Endothelial cell of umbilical vein (primary cell): ENCODE results near the gene ZMAT5. TPM values are rescaled to one million over a fixed set of nuclear protein-coding genes. Genes with fewer than 3 reads are reported as not detected.

Experiments used
- BruUV-seq: library from RNA; stranded (reverse); fragments of 400-500 nt; replicated peaks from 2 replicates; lab custom pipeline; 2021; lab: Mats Ljungman, UMichigan
- CTCF ChIA-PET: fragments of 300-600, 350-600 bp; sonication (Branson Sonifier 250); formaldehyde crosslinking; loops from one replicate; lab custom pipeline; 2021; ENCODE audit warnings: antibody characterized with exemption, inconsistent platforms; lab: Charles Lee
- POLR2A ChIA-PET: fragments of 300-600, 350-600 bp; sonication (Branson Sonifier 250); formaldehyde crosslinking; loops from one replicate; lab custom pipeline; 2021; ENCODE audit warnings: antibody characterized with exemption, inconsistent platforms; lab: Charles Lee
- DNase-seq: peaks from one replicate; pipeline ENCODE4 v3.0.0-alpha.2; 2011; ENCODE audit warnings: low read depth, low spot score
- FAIRE-seq: peaks from 2 replicates; lab custom pipeline; 2011; peaks lifted over from hg19 to GRCh38; lab: Jason Lieb, UNC
- H2AFZ ChIP-seq: 2 replicates; pipeline ENCODE4 v1.6.0; 2012; ENCODE audit warnings: low read depth, low read length, control low read depth, inconsistent platforms
- H3K27ac ChIP-seq: 2 replicates; pipeline ENCODE4 v1.5.1; 2011; ENCODE audit warnings: low read depth, mild to moderate bottlenecking, control low read depth, low read length, moderate library complexity; ENCODE audit not compliant: insufficient read depth
- H3K27me3 ChIP-seq, 2 experiments: 2 replicates each; pipeline versions ENCODE4 v1.6.0 to v1.6.1; 2011; ENCODE audit warnings: low read length in 2 of 2, mixed read lengths in 1 of 2; ENCODE audit not compliant: control insufficient read depth in 2 of 2, insufficient read depth in 2 of 2
- H3K36me3 ChIP-seq, 2 experiments: 2 replicates in 1 of 2; 3 replicates in 1 of 2; pipeline ENCODE4 v1.5.1; 2011; ENCODE audit warnings: low read length in 2 of 2, mild to moderate bottlenecking in 1 of 2, moderate library complexity in 1 of 2; ENCODE audit not compliant: control insufficient read depth in 2 of 2, insufficient read depth in 2 of 2; ENCODE audit errors: extremely low read depth in 1 of 2
- H3K4me1 ChIP-seq: 3 replicates; pipeline ENCODE4 v1.5.1; 2011; ENCODE audit warnings: mild to moderate bottlenecking, low read length; ENCODE audit not compliant: control insufficient read depth, insufficient read depth; ENCODE audit errors: extremely low read depth
- H3K4me2 ChIP-seq: 2 replicates; pipeline ENCODE4 v1.6.1; 2011; ENCODE audit warnings: low read length, control low read depth, mixed read lengths; ENCODE audit not compliant: insufficient read depth
- H3K4me3 ChIP-seq, 3 experiments: fragments of 200-600 bp in 1 of 3; sonication (generic), shearing (Covaris generic) in 1 of 3; replicated peaks in 1 of 3; 2 replicates each; pipeline ENCODE4 v1.5.1; 2011 to 2016; ENCODE audit warnings: control low read depth in 3 of 3, low read length in 3 of 3, mild to moderate bottlenecking in 2 of 3, inconsistent platforms in 1 of 3, low read depth in 1 of 3, moderate library complexity in 1 of 3; ENCODE audit not compliant: insufficient read depth in 1 of 3
- H3K79me2 ChIP-seq: 2 replicates; pipeline ENCODE4 v1.6.0; 2012; ENCODE audit warnings: low read length, inconsistent platforms; ENCODE audit not compliant: control insufficient read depth, insufficient read depth
- H3K9ac ChIP-seq: replicated peaks from 2 replicates; pipeline ENCODE3; 2011; ENCODE audit warnings: low read length, control low read depth; ENCODE audit not compliant: insufficient read depth; ENCODE audit errors: extremely low read depth
- H3K9me1 ChIP-seq: replicated peaks from 3 replicates; pipeline ENCODE4 v1.6.0; 2011; ENCODE audit warnings: mild to moderate bottlenecking, low read length; ENCODE audit not compliant: control insufficient read depth, insufficient read depth; ENCODE audit errors: extremely low read depth
- H3K9me3 ChIP-seq: replicated peaks from 2 replicates; pipeline ENCODE4 v1.5.1; 2012; ENCODE audit warnings: low read length, inconsistent platforms; ENCODE audit not compliant: control insufficient read depth, insufficient read depth
- H4K20me1 ChIP-seq: replicated peaks from 2 replicates; pipeline ENCODE3; 2011; ENCODE audit warnings: mild to moderate bottlenecking, low read length; ENCODE audit not compliant: control insufficient read depth, insufficient read depth; ENCODE audit errors: extremely low read depth
- EZH2 ChIP-seq: IDR thresholded peaks from 2 replicates; pipeline ENCODE4 v1.6.1; 2012; ENCODE audit warnings: borderline replicate concordance, low read depth, mild to moderate bottlenecking, moderate library complexity, low read length, inconsistent platforms; ENCODE audit not compliant: severe bottlenecking
- JUN ChIP-seq: IDR thresholded peaks from 2 replicates; pipeline ENCODE4 v1.6.1; 2011; ENCODE audit warnings: borderline replicate concordance, low read depth; ENCODE audit not compliant: insufficient read length, insufficient read depth
- POLR2AphosphoS5 ChIP-seq: IDR thresholded peaks from 2 replicates; pipeline ENCODE4 v1.6.1; 2012; ENCODE audit warnings: low read depth, mild to moderate bottlenecking, control low read depth, low read length, moderate library complexity; ENCODE audit not compliant: insufficient read depth
- dilution Hi-C: fragments of 300-500 bp; cut with MboI; formaldehyde crosslinking; loops from one replicate; pipeline ENCODE4 v1.15.0; 2019; ENCODE audit warnings: low sequenced_read_pairs; ENCODE audit not compliant: extremely low pct_ligation_motif_present
- intact Hi-C: fragments of 100-400 bp; cut with micrococcal nuclease; formaldehyde crosslinking; loops from one replicate; pipeline ENCODE4 v1.10.0; 2022
- polyA plus RNA-seq, 4 experiments: library from polyadenylated mRNA; depleted of rRNA in 3 of 4; stranded (reverse) in 3 of 4; unstranded in 1 of 4; fragments of >200 nt; gene quantifications; 2 replicates each; pipeline versions ENCODE4 v1.2.1 to v1.2.3, GENCODE V29; 2011 to 2012; ENCODE audit warnings: missing spikeins in 1 of 4
- total RNA-seq: library from RNA; stranded (reverse); gene quantifications from 2 replicates; pipeline ENCODE4 v1.2.3, GENCODE V29; 2021
- TF ChIP-seq, protein P1 (sequence below), 2 donors: IDR thresholded peaks; 1 replicate in 1 of 2; 2 replicates in 1 of 2; pipeline ENCODE4 v1.5.1; 2011; ENCODE audit warnings: low read length in 2 of 2, mild to moderate bottlenecking in 2 of 2, moderate library complexity in 2 of 2, control low read depth in 1 of 2, inconsistent platforms in 1 of 2, low read depth in 1 of 2; ENCODE audit not compliant: insufficient read depth in 1 of 2; ENCODE audit errors: extremely low read depth in 1 of 2
- TF ChIP-seq, protein P2 (sequence below): IDR thresholded peaks from 2 replicates; pipeline ENCODE4 v1.6.1; 2011; ENCODE audit not compliant: insufficient read depth, insufficient read length

Gene ZMAT5
- total and polyA plus RNA-seq, 2 donors (not counting 3 experiments of a cell fraction or from before 2014, with no cell fraction given): 24.9 to 43.6 TPM

DNA sequence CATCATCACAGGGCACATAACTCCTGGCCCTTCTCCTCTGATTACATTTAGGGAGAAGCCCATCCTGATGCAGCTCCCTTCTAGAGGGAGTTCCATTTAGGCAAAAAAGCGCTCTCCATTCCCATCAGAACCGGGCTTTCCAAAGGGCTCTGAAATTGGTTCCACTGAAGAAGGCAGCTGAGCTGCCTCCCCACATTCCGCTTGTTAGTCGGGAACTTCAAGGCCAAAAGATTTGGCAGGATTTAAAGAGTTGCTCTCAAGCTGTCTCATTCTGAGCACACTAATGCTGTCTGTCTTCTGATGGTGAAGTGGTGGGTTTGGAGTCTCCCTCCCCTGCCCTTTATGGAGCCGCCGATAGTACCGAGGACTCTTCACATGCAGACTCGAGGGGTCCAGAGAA is 73.6 kb downstream of the ZMAT5 start:
- no peak overlapping the region for H3K27ac ChIP-seq
- intact Hi-C loops (no loop called here), dilution Hi-C loops (no loop called here)
- no peak overlapping the region for H3K4me2 ChIP-seq
- H3K4me3 ChIP-seq: no peak overlapping the region
- no peak overlapping the region for H2AFZ ChIP-seq
- DNase-seq (no peak), FAIRE-seq (no peak)
- no peaks in the 10 kb centered on the region for H3K27me3 ChIP-seq
- no peaks in the 10 kb centered on the region for H3K9me1 ChIP-seq
- CTCF ChIA-PET: interaction anchor here (1.0 to 7.0 kb wide), 6 partner anchors 9 to 396 kb away, joined by 3 to 92 read pairs (median 6); no protein-coding TSS in a partner anchor
- no peak overlapping the region for H3K9ac ChIP-seq
- H3K79me2 ChIP-seq: no peaks in the 10 kb centered on the region
- no peak for TF ChIP-seq POLR2AphosphoS5
- no peaks in the 10 kb centered on the region for H3K4me1 ChIP-seq
- POLR2A ChIA-PET: no interaction called here
- H4K20me1 ChIP-seq: no peaks in the 10 kb centered on the region
- BruUV-seq: no TSS peak
- peaks cover 5 to 27% of the 10 kb centered on the region in 2 experiments for H3K36me3 ChIP-seq
- no peaks in the 10 kb centered on the region for H3K9me3 ChIP-seq

DNA sequence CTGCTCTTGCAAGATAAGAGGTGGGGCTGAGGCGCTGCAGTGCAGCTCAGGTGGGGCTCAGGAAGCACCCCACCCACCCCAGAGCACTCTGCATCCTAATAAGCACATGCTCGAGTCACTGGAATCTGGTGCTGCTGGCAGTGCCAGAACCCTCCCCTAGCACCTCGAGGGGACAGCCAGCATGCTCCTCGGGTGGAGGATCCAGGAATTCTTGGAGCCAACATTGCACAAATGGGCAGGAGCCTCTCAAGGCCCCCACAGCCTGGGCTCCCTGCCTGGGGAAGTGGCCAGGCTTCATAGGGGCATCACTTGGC is 74.5 kb downstream of the ZMAT5 start:
- TF ChIP-seq, protein P1, sequence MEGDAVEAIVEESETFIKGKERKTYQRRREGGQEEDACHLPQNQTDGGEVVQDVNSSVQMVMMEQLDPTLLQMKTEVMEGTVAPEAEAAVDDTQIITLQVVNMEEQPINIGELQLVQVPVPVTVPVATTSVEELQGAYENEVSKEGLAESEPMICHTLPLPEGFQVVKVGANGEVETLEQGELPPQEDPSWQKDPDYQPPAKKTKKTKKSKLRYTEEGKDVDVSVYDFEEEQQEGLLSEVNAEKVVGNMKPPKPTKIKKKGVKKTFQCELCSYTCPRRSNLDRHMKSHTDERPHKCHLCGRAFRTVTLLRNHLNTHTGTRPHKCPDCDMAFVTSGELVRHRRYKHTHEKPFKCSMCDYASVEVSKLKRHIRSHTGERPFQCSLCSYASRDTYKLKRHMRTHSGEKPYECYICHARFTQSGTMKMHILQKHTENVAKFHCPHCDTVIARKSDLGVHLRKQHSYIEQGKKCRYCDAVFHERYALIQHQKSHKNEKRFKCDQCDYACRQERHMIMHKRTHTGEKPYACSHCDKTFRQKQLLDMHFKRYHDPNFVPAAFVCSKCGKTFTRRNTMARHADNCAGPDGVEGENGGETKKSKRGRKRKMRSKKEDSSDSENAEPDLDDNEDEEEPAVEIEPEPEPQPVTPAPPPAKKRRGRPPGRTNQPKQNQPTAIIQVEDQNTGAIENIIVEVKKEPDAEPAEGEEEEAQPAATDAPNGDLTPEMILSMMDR (IDR thresholded peaks at IDR 0.05; ENCODE audit: extremely low read depth in 1 of 2, insufficient read depth in 1 of 2, low read depth in 1 of 2, low read length in 2 of 2): no peak
- TF ChIP-seq, protein P2, sequence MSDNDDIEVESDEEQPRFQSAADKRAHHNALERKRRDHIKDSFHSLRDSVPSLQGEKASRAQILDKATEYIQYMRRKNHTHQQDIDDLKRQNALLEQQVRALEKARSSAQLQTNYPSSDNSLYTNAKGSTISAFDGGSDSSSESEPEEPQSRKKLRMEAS: no peak
- TF ChIP-seq JUN (no peak), EZH2 (no peak), POLR2AphosphoS5 (no peak)
- H3K4me1 ChIP-seq: no peaks in the 10 kb centered on the region
- no peak overlapping the region for H3K9ac ChIP-seq
- ChIA-PET POLR2A (no interaction called here), CTCF (interaction anchor here (1.3 to 7.0 kb wide), 3 partner anchors 56 to 397 kb away, joined by 4 to 92 read pairs (median 21); no protein-coding TSS in a partner anchor)
- no peaks in the 10 kb centered on the region for H3K9me3 ChIP-seq
- H3K27ac ChIP-seq: no peak overlapping the region
- no peak overlapping the region for H2AFZ ChIP-seq
- H3K4me3 ChIP-seq: no peak overlapping the region
- dilution Hi-C loops (no loop called here), intact Hi-C loops (no loop called here)
- no peaks in the 10 kb centered on the region for H3K27me3 ChIP-seq
- no TSS peak for BruUV-seq
- peaks cover 5 to 27% of the 10 kb centered on the region in 2 experiments for H3K36me3 ChIP-seq
- no peaks in the 10 kb centered on the region for H3K79me2 ChIP-seq
- no peaks in the 10 kb centered on the region for H4K20me1 ChIP-seq
- FAIRE-seq: no peak
- H3K9me1 ChIP-seq: no peaks in the 10 kb centered on the region
- no peak for DNase-seq
- no peak overlapping the region for H3K4me2 ChIP-seq
